Gastroesophageal sphincter (tissue), 3 donors: Measurements from ENCODE around the gene TNFRSF8.

Experiments used
- CTCF ChIP-seq, 4 experiments: fragments of 200-600 bp in 2 of 4; fragments of 450-650 bp in 2 of 4; sonication (generic) in 1 of 4; IDR thresholded peaks; one replicate each; pipeline ENCODE4 v1.5.1; 2017 to 2019; ENCODE audit warnings: antibody characterized with exemption in 4 of 4, mild to moderate bottlenecking in 2 of 4, moderate library complexity in 2 of 4
- EP300 ChIP-seq: sonication (generic); formaldehyde crosslinking; IDR thresholded peaks from one replicate; pipeline ENCODE4 v1.6.1; 2017; ENCODE audit warnings: antibody characterized with exemption, mild to moderate bottlenecking
- POLR2A ChIP-seq, 2 donors: fragments of 450-650 bp; IDR thresholded peaks; one replicate each; pipeline ENCODE4 v1.6.1; 2017; ENCODE audit warnings: antibody characterized with exemption in 2 of 2, mild to moderate bottlenecking in 2 of 2, moderate library complexity in 1 of 2

- no peak for TF ChIP-seq EP300
- TF ChIP-seq CTCF (IDR thresholded peaks at IDR 0.05), result no peak
- no peak for TF ChIP-seq POLR2A (IDR thresholded peaks at IDR 0.05)
Observed at GRCh38 chr1:12126781-12127180, 63.7 kb downstream of the TNFRSF8 start.
